ENCODE measurements around the gene HUNK.
A peak's percentile ranks its signal among the peaks of the same experiment; 100 is the strongest.

HUNK gene

DNA sequence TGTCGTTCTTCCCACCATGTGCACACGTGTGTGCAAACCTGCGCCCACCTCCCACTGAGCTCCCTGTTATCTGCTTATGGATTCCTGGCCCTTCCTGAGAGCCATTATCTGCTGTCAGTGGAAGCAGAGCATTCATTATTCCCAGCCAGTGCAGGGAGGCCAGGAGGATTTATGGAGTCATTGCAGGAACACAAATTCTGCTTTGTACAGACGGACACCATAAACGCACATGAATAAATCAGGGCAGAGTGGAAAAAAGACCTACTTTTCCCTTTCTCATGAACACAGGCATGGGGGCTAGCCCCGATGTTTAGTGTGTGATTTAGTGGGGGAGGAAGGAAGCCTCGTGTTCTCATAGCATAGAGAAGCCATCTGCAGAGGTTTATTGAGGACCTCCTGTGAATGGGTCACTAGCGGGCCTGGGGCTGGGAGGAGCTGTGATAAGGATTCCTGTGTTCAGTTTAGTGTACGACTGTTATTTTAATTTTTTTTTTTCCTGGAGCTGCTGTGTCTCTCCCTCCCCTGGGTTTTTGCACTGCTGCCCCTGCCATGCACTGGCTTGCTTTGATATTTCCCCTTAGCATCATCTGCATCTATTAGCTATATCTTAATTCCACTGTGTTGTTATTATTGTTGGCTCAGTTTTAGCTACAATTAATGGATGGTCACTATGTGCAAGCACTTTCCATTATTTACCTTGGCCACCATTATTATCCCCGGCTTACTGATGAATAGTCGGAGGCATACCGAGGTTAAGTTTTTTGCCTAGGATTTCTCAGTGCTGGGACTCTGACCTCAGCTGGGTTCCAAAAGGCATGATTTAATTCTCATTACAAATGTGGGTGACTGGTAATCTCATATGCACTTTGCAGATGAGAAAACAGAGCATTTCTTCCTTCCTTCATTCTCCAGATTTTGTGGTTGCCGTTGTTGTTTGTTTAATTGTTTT is 33.0 kb downstream of the HUNK start:
- ChIA-PET POLR2A (no interaction called here), CTCF (no interaction called here)
- no peak for TF ChIP-seq HDGF (IDR thresholded peaks at IDR 0.05; ENCODE audit: borderline replicate concordance)
- peak; percentile 43 for TF ChIP-seq L3MBTL2 (conservative IDR thresholded peaks at IDR 0.05)
- 0 out of 2 replicates have a peak, but pooled peaks have one; percentile 29 for TF ChIP-seq ZNF384 (IDR thresholded peaks at IDR 0.05)
- TF ChIP-seq, protein P1, sequence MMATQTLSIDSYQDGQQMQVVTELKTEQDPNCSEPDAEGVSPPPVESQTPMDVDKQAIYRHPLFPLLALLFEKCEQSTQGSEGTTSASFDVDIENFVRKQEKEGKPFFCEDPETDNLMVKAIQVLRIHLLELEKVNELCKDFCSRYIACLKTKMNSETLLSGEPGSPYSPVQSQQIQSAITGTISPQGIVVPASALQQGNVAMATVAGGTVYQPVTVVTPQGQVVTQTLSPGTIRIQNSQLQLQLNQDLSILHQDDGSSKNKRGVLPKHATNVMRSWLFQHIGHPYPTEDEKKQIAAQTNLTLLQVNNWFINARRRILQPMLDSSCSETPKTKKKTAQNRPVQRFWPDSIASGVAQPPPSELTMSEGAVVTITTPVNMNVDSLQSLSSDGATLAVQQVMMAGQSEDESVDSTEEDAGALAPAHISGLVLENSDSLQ (IDR thresholded peaks at IDR 0.05) = peak; percentile 63
- no peak for DNase-seq (ENCODE audit: extremely low spot score)

DNA sequence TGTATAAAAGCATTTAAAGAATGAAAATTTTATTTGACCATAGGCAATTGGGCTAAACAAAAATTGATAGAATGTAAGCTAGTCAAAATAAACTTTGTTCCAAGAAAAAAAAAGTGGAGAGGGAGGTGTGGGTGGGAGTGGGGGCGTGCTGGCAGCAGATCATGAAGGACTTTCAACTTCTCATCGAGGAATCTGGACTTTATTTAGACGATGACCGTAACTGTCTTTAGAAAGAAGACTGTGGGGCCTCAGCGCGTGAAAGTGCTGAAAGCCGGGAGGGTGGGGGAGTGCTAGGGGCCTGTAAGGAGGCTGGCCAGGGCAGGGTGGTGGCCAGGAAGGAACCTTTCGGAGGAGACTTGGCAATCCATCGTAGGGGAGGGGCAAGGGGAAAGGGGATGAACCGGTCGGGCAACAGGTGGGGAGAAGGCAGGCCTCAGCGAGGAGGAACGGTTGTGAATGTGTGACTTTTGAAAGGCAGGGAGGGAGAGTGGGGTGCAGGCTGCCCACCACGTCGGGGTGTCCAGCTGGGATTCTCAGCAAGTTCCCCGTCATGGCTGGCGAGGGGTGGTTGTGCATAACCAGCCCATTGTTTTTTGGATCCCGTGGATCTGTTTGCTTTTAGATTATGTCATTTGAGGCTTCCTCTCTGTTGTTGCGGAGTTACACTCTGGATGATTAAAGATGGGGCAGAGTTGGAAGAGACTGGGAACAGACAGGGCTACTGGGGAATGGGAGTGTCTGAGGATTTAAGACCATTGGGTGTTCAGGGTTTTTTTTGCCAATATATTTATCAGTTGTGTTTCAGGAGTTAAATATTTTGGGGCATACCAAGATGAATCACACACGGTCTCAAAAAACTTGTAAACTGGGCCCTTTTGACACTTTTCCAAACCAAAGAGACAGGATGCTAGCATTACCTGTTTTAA is 35.5 kb downstream of the HUNK start:
- DNase-seq (ENCODE audit: extremely low spot score) = no peak
- TF ChIP-seq SP1 (IDR thresholded peaks at IDR 0.05) (no peak), FOXA1 (IDR thresholded peaks at IDR 0.05) (no peak), NFRKB (IDR thresholded peaks at IDR 0.05) (no peak), FOXK2 (IDR thresholded peaks at IDR 0.05) (no peak), FOXM1 (IDR thresholded peaks at IDR 0.05; ENCODE audit: borderline replicate concordance) (no peak), HDGF (IDR thresholded peaks at IDR 0.05; ENCODE audit: borderline replicate concordance) (no peak)
- CTCF ChIA-PET = no interaction called here
- POLR2A ChIA-PET = no interaction called here

- CTCF ChIA-PET = no interaction called here
- POLR2A ChIA-PET = no interaction called here
- TF ChIP-seq ARNT (IDR thresholded peaks at IDR 0.05) (no peak), NFRKB (IDR thresholded peaks at IDR 0.05) (no peak), L3MBTL2 (conservative IDR thresholded peaks at IDR 0.05) (no peak), FOXK2 (IDR thresholded peaks at IDR 0.05) (no peak), LEF1 (IDR thresholded peaks at IDR 0.05; ENCODE audit: borderline replicate concordance) (no peak), FOXA1 (IDR thresholded peaks at IDR 0.05) (no peak), BHLHE40 (IDR thresholded peaks at IDR 0.05; ENCODE audit: borderline replicate concordance) (no peak), SUZ12 (IDR thresholded peaks at IDR 0.05) (no peak), ZNF384 (IDR thresholded peaks at IDR 0.05) (no peak), ELF4 (IDR thresholded peaks at IDR 0.05) (no peak), FOXM1 (IDR thresholded peaks at IDR 0.05; ENCODE audit: borderline replicate concordance) (no peak)
- TF ChIP-seq, protein P1 (IDR thresholded peaks at IDR 0.05) = no peak
- no peak for DNase-seq (ENCODE audit: extremely low spot score)
Observed at GRCh38 chr21:31909153-31910073, 36.6 kb downstream of the HUNK start.

GRCh38 chr21:31910074-31910470 is 37.3 kb downstream of the HUNK start:
- TF ChIP-seq TARDBP (IDR thresholded peaks at IDR 0.05) = no peak
- no peak for TF ChIP-seq FOXA1 (IDR thresholded peaks at IDR 0.05)
- no peak for TF ChIP-seq SP1 (IDR thresholded peaks at IDR 0.05)
- no peak for TF ChIP-seq NFRKB (IDR thresholded peaks at IDR 0.05)
- no peak for TF ChIP-seq L3MBTL2 (conservative IDR thresholded peaks at IDR 0.05)
- no peak for TF ChIP-seq SUZ12 (IDR thresholded peaks at IDR 0.05)
- TF ChIP-seq FOXK2 (IDR thresholded peaks at IDR 0.05) = no peak
- no peak for TF ChIP-seq LEF1 (IDR thresholded peaks at IDR 0.05; ENCODE audit: borderline replicate concordance)
- no peak for TF ChIP-seq ARNT (IDR thresholded peaks at IDR 0.05)
- no peak for TF ChIP-seq ELF4 (IDR thresholded peaks at IDR 0.05)
- TF ChIP-seq, protein P1 (IDR thresholded peaks at IDR 0.05) = no peak
- TF ChIP-seq BHLHE40 (IDR thresholded peaks at IDR 0.05; ENCODE audit: borderline replicate concordance) = no peak
- TF ChIP-seq CTBP1 (IDR thresholded peaks at IDR 0.05; ENCODE audit: borderline replicate concordance) = no peak
- no peak for TF ChIP-seq FOXM1 (IDR thresholded peaks at IDR 0.05; ENCODE audit: borderline replicate concordance)
- no peak for TF ChIP-seq HDGF (IDR thresholded peaks at IDR 0.05; ENCODE audit: borderline replicate concordance)
- no peak for TF ChIP-seq ZNF384 (IDR thresholded peaks at IDR 0.05)
- POLR2A ChIA-PET = no interaction called here
- no peak for DNase-seq (ENCODE audit: extremely low spot score)
- CTCF ChIA-PET = no interaction called here

GRCh38 chr21:31911138-31911907 is 38.5 kb downstream of the HUNK start:
- TF ChIP-seq FOXM1 (IDR thresholded peaks at IDR 0.05; ENCODE audit: borderline replicate concordance) = no peak
- POLR2A ChIA-PET = no interaction called here
- DNase-seq (ENCODE audit: extremely low spot score) = no peak
- CTCF ChIA-PET = no interaction called here
